ENCODE results near the gene CXCL13. TPM values are rescaled to one million over a fixed set of nuclear protein-coding genes. Genes with fewer than 3 reads are reported as not detected.

CXCL13 gene
- total and polyA plus RNA-seq, 4 donors, result 1.2 to 4.0 (median 2.8) TPM; not detected in 1

DNA sequence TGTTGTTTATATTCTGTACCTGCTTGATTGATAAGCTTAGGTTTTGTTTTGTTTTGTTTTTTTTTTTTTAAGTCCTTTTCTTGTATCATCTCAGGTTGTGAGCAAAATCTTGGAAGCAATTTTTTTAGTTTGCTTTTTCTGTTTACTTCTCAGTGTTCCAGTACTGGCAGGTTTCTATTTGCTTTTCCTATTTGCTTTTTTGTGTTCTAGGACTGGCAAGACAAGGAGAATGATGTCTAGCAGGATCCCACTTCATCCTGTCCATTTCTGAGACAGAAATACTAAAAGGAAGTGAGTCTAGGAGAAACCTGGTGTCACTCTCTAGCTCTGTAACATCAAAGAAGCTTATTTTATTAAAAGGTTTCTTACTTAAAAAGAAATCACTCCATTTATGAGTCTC lies 15.6 kb downstream of the CXCL13 start:
- no peak overlapping the region for H3K9ac ChIP-seq (ENCODE audit: low read depth in 1 of 2, low read length in 2 of 2)
- peaks cover 0 to 10% (median 2%) of the 10 kb centered on the region in 4 donors for H3K4me1 ChIP-seq (ENCODE audit: control insufficient read depth in 4 of 4, insufficient read depth in 4 of 4, low read length in 3 of 4)
- H3K9me3 ChIP-seq (ENCODE audit: control insufficient read depth in 4 of 4, low read length in 3 of 4), result no peaks in the 10 kb centered on the region
- H3K4me3 ChIP-seq (ENCODE audit: low read depth in 1 of 3, low read length in 3 of 3), result no peak overlapping the region
- no peaks in the 10 kb centered on the region for H3K36me3 ChIP-seq (ENCODE audit: control insufficient read depth in 4 of 4, insufficient read depth in 3 of 4, low read depth in 1 of 4, low read length in 3 of 4)
- no peaks in the 10 kb centered on the region for H3K27me3 ChIP-seq (ENCODE audit: control insufficient read depth in 4 of 4, insufficient read depth in 4 of 4, low read length in 3 of 4)
- H3K27ac ChIP-seq (ENCODE audit: low read depth in 1 of 2, low read length in 2 of 2), result no peak overlapping the region
- TF ChIP-seq FOXA1 (IDR thresholded peaks at IDR 0.05) (no peak), RXRA (IDR thresholded peaks at IDR 0.05) (no peak), RAD21 (IDR thresholded peaks at IDR 0.05) (no peak), NR2F2 (IDR thresholded peaks at IDR 0.05) (no peak), SP1 (IDR thresholded peaks at IDR 0.05) (no peak), JUND (IDR thresholded peaks at IDR 0.05) (no peak), EGR1 (IDR thresholded peaks at IDR 0.05; ENCODE audit: low read depth in 2 of 2) (no peak), FOXA2 (IDR thresholded peaks at IDR 0.05) (no peak)
- TF ChIP-seq, protein P1, sequence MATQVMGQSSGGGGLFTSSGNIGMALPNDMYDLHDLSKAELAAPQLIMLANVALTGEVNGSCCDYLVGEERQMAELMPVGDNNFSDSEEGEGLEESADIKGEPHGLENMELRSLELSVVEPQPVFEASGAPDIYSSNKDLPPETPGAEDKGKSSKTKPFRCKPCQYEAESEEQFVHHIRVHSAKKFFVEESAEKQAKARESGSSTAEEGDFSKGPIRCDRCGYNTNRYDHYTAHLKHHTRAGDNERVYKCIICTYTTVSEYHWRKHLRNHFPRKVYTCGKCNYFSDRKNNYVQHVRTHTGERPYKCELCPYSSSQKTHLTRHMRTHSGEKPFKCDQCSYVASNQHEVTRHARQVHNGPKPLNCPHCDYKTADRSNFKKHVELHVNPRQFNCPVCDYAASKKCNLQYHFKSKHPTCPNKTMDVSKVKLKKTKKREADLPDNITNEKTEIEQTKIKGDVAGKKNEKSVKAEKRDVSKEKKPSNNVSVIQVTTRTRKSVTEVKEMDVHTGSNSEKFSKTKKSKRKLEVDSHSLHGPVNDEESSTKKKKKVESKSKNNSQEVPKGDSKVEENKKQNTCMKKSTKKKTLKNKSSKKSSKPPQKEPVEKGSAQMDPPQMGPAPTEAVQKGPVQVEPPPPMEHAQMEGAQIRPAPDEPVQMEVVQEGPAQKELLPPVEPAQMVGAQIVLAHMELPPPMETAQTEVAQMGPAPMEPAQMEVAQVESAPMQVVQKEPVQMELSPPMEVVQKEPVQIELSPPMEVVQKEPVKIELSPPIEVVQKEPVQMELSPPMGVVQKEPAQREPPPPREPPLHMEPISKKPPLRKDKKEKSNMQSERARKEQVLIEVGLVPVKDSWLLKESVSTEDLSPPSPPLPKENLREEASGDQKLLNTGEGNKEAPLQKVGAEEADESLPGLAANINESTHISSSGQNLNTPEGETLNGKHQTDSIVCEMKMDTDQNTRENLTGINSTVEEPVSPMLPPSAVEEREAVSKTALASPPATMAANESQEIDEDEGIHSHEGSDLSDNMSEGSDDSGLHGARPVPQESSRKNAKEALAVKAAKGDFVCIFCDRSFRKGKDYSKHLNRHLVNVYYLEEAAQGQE (IDR thresholded peaks at IDR 0.05), result no peak
- TF ChIP-seq, protein P2, sequence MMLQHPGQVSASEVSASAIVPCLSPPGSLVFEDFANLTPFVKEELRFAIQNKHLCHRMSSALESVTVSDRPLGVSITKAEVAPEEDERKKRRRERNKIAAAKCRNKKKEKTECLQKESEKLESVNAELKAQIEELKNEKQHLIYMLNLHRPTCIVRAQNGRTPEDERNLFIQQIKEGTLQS (IDR thresholded peaks at IDR 0.05), result no peak
- TF ChIP-seq, protein P3, sequence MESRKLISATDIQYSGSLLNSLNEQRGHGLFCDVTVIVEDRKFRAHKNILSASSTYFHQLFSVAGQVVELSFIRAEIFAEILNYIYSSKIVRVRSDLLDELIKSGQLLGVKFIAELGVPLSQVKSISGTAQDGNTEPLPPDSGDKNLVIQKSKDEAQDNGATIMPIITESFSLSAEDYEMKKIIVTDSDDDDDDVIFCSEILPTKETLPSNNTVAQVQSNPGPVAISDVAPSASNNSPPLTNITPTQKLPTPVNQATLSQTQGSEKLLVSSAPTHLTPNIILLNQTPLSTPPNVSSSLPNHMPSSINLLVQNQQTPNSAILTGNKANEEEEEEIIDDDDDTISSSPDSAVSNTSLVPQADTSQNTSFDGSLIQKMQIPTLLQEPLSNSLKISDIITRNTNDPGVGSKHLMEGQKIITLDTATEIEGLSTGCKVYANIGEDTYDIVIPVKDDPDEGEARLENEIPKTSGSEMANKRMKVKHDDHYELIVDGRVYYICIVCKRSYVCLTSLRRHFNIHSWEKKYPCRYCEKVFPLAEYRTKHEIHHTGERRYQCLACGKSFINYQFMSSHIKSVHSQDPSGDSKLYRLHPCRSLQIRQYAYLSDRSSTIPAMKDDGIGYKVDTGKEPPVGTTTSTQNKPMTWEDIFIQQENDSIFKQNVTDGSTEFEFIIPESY (IDR thresholded peaks at IDR 0.05), result no peak
- DNase-seq (ENCODE audit: low spot score), result no peak

DNA sequence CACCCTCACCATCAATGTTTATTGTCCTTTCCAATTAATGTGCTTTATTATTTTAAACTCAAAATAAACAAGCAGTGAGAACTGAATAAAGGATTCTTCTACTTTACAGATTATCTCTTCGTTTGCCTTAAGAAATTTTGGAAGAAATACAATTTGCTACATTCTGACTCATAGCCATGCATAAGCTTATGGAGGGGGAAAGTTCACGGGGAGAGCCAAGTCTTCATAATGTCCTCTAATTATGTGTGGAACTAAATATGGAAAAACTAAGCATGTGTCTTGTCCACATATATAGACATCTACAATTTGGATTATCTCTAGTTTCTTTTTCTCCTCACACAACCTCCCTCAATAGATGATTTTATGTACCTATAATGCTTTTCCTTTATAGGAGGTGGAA lies 17.5 kb downstream of the CXCL13 start:
- Histone ChIP-seq H3K4me1 (ENCODE audit: control insufficient read depth in 4 of 4, insufficient read depth in 4 of 4, low read length in 3 of 4) (peaks cover 0 to 10% (median 2%) of the 10 kb centered on the region in 4 donors), H3K27me3 (ENCODE audit: control insufficient read depth in 4 of 4, insufficient read depth in 4 of 4, low read length in 3 of 4) (no peaks in the 10 kb centered on the region), H3K36me3 (ENCODE audit: control insufficient read depth in 4 of 4, insufficient read depth in 3 of 4, low read depth in 1 of 4, low read length in 3 of 4) (no peaks in the 10 kb centered on the region), H3K4me3 (ENCODE audit: low read depth in 1 of 3, low read length in 3 of 3) (no peak overlapping the region), H3K9me3 (ENCODE audit: control insufficient read depth in 4 of 4, low read length in 3 of 4) (no peaks in the 10 kb centered on the region), H3K9ac (ENCODE audit: low read depth in 1 of 2, low read length in 2 of 2) (no peak overlapping the region), H3K27ac (ENCODE audit: low read depth in 1 of 2, low read length in 2 of 2) (no peak overlapping the region)
- TF ChIP-seq YY1 (IDR thresholded peaks at IDR 0.05), result no peak
- no peak for TF ChIP-seq FOXA1 (IDR thresholded peaks at IDR 0.05)
- no peak for TF ChIP-seq EGR1 (IDR thresholded peaks at IDR 0.05; ENCODE audit: low read depth in 2 of 2)
- TF ChIP-seq, protein P4, sequence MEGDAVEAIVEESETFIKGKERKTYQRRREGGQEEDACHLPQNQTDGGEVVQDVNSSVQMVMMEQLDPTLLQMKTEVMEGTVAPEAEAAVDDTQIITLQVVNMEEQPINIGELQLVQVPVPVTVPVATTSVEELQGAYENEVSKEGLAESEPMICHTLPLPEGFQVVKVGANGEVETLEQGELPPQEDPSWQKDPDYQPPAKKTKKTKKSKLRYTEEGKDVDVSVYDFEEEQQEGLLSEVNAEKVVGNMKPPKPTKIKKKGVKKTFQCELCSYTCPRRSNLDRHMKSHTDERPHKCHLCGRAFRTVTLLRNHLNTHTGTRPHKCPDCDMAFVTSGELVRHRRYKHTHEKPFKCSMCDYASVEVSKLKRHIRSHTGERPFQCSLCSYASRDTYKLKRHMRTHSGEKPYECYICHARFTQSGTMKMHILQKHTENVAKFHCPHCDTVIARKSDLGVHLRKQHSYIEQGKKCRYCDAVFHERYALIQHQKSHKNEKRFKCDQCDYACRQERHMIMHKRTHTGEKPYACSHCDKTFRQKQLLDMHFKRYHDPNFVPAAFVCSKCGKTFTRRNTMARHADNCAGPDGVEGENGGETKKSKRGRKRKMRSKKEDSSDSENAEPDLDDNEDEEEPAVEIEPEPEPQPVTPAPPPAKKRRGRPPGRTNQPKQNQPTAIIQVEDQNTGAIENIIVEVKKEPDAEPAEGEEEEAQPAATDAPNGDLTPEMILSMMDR (IDR thresholded peaks at IDR 0.05; ENCODE audit: low read depth, low read length, missing input control), result no peak
- TF ChIP-seq, protein P2 (IDR thresholded peaks at IDR 0.05), result no peak
- TF ChIP-seq FOXA2 (IDR thresholded peaks at IDR 0.05), result no peak
- TF ChIP-seq TAF1 (conservative IDR thresholded peaks at IDR 0.05), result no peak
- TF ChIP-seq, protein P3 (IDR thresholded peaks at IDR 0.05), result no peak
- TF ChIP-seq RAD21 (IDR thresholded peaks at IDR 0.05), result no peak
- TF ChIP-seq HNF4A (conservative IDR thresholded peaks at IDR 0.05), result no peak
- TF ChIP-seq GABPA (IDR thresholded peaks at IDR 0.05 in 1 of 2, conservative IDR thresholded peaks at IDR 0.05 in 1 of 2), result no peak
- TF ChIP-seq, protein P5, sequence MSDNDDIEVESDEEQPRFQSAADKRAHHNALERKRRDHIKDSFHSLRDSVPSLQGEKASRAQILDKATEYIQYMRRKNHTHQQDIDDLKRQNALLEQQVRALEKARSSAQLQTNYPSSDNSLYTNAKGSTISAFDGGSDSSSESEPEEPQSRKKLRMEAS (IDR thresholded peaks at IDR 0.05), result no peak
- WGBS, result 84% methylated on average over 2 of the region's 2 CpGs
- DNase-seq (ENCODE audit: low spot score), result no peak
